GM18951 (cell line): ENCODE results near the gene TTBK1.
A peak's percentile ranks its signal among the peaks of the same experiment; 100 is the strongest.

Experiments used
- POLR2A ChIP-seq: IDR thresholded peaks from 4 replicates; pipeline ENCODE4 v1.6.1; 2011; ENCODE audit warnings: mild to moderate bottlenecking; ENCODE audit not compliant: insufficient read length, insufficient read depth; ENCODE audit errors: extremely low read depth
- in situ Hi-C: fragments of 300-500 bp; cut with MboI; formaldehyde crosslinking; loops from one replicate; pipeline ENCODE4 v1.12.0; 2022; ENCODE audit warnings: low sequenced_read_pairs, mixed read lengths, inconsistent platforms; ENCODE audit not compliant: unreplicated experiment

Gene TTBK1

DNA sequence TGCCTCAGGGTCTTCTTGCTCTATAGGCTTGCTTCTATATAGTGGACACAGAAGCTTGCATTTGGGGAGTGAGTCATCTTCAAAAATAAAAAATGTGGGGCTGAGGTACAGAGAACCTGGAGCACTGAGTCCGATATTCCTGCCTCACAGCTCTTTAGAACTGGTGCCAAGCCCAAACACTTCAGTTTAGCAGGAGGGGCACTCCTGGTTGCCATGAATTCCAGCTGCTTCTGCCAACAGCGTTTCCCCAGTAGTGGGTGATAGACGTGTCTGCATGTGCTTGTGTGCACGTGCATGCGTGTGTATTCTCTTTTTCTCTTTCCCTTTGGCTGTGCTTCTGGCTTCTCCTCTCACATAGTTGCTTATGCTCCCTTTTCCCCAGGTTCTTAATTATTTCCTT lies 25.9 kb upstream of the TTBK1 start:
- in situ Hi-C loops = no loop called here
- no peak for TF ChIP-seq POLR2A

DNA sequence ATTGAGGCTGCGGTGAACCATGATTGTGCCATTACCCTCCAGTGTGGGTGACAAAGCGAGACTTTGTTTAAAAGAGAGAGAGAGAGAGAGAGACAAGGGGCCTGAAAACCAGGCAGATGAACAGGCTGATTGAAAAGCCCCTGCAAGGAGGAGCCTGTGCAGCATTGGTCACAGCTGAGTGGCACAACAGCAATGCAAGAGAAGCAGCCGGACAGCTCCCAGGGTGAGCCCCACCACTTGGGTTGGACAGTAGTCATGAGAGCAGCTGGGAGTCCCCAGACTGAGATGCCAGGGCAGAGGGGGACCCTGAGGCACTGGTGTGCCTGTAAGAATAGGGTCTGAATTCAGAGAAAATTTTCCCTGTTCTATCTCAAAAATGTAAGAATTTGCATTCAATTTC lies 24.2 kb upstream of the TTBK1 start:
- in situ Hi-C loops = no loop called here
- peak; percentile 1 for TF ChIP-seq POLR2A

GRCh38 chr6:43219814-43220213 lies 23.5 kb upstream of the TTBK1 start:
- TF ChIP-seq POLR2A = no peak
- in situ Hi-C loops = no loop called here

DNA sequence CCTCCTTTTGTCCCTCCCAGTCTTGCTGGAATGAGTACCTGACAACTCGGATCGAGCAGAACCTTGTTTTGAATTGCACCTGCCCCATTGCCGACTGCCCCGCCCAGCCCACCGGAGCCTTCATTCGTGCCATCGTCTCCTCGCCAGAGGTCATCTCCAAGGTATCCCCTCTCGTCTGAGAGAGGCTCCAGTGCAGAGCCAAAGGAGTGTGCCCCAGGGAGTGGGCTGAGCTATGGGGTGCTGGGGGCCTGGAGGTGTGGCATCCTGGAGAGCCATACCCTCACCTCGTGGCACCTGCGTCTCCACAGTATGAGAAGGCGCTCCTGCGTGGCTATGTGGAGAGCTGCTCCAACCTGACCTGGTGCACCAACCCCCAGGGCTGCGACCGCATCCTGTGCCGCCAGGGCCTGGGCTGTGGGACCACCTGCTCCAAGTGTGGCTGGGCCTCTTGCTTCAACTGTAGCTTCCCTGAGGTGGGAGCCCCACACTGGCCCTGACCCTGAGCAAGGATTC lies 22.8 kb upstream of the TTBK1 start:
- TF ChIP-seq POLR2A = no peak
- in situ Hi-C loops = no loop called here

DNA sequence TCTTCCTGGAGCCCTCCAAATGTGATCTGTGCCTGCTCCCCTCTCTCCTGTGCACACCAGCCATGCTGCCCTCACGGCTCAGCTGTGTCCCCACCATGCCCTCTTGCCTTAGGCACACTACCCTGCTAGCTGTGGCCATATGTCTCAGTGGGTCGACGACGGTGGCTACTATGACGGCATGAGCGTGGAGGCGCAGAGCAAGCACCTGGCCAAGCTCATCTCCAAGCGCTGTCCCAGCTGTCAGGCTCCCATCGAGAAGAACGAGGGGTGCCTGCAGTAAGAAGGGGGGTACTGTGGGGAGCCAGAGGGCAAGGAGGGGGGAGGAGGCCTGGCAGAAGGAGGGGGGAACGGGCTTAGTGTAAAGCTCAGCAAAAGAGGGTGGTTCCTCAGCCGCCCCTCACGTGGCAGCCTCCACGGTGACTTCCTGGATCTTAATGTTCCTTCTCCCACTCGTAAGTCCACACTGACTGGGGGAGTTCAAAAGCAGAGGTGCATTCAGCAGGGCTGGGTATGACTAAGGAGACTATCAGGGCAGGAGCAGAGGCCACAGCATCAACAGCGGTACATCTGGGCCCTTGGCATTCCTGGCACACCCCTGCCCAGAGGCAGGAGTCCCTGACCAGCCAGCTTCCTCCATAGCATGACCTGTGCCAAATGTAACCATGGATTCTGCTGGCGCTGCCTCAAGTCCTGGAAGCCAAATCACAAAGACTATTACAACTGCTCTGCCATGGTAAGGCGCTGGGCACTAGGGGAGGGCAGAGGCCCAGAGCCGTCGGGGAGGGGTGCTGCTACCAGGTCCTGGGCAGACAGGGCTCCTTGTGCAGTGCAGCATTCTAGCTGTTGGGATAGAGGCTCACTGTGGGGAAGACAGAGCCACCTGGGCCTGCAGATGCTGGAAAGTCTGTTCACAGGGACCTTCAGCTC lies 22.0 kb upstream of the TTBK1 start:
- in situ Hi-C loops = no loop called here

DNA sequence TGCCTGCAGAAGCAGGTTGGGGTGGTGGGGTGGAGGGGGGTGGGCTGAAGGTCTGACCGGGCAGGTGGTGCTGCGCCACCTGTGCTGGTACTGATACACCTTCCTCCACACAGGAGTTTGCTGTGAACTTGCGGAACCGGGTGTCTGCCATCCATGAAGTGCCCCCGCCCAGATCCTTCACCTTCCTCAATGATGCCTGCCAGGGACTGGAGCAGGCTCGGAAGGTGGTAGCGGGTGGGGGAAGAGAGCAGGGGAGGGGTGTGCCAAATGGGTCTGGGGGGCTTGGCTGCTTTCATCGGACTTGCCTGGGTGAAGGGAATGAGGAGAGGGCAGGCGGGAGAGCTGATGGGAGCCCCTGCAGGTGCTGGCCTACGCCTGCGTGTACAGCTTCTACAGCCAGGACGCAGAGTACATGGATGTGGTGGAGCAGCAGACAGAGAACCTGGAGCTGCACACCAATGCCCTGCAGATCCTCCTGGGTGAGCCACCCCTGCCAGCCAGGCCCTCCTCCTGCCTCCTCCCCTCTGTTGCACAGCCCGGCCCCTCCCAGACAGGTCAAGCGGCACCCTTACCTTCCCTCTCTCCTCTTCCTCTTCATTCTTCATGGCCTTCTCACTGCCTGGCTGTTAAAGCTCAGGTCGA lies 20.7 kb upstream of the TTBK1 start:
- in situ Hi-C loops = no loop called here
- TF ChIP-seq POLR2A = no peak

More for the DNA sequence above, 22.0 kb upstream of the TTBK1 start:
- TF ChIP-seq POLR2A = no peak

DNA sequence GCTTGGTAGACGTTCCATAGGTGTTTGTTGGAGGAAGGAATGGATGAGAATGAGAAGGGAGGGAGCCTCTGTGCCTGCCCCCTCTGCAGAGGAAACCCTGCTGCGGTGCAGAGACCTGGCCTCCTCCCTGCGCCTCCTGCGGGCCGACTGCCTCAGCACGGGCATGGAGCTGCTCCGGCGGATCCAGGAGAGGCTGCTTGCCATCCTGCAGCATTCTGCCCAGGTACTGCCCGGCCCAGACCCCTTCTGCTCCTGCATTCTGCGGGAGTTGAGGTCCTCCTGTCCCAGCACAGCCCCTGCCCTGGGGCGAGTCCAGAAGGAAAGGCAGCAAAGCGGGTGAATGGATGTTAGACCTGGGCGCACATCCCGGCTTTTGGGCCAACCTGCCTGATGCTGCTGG lies 20.1 kb upstream of the TTBK1 start:
- in situ Hi-C loops = no loop called here
- TF ChIP-seq POLR2A = no peak

DNA sequence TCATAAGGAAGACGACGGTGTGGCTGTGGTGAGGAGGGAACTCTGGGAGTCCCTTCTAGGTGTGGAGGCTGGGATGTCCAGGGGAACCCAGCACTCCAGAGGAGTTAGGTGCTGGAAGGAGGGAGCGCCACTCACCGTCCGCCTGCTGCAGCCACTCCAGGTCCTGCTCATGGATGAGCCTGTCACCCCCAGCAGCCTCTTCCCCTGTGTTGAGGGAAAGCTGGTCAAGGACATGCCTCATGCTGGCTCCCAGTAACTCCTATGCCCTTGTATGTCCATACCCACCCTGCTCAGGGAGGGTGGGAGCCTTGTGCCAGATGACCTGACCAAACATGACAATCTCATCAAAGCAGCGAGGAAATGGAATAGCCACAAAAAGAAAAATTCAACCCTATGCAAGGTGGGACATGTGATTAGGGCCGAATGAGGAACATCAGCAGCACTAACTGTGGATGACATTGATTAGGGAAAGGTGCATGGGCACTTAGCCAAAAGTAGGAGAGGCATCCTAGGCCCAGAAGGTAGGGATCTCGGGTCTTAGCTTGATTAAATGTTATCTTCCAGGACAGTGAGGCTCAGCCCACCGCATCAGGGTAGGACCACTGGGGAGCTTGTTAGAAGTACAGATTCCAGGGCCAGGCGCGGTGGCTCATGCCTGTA lies 17.0 kb upstream of the TTBK1 start:
- no peak for TF ChIP-seq POLR2A
- in situ Hi-C loops = no loop called here

GRCh38 chr6:43228951-43229802 lies 14.1 kb upstream of the TTBK1 start, which contains the start of gene DNPH1:
Gene DNPH1, minus strand, starts transcription at chr6:43229481. Its CDS starts 25 bp downstream, at chr6:43229456.
- in situ Hi-C loops = no loop called here

GRCh38 chr6:43229803-43230620 lies 13.3 kb upstream of the TTBK1 start:
- TF ChIP-seq POLR2A = no peak
- in situ Hi-C loops = no loop called here

More at GRCh38 chr6:43228951-43229802, 14.1 kb upstream of the TTBK1 start, which contains the start of gene DNPH1:
- TF ChIP-seq POLR2A = peak; percentile 76

DNA sequence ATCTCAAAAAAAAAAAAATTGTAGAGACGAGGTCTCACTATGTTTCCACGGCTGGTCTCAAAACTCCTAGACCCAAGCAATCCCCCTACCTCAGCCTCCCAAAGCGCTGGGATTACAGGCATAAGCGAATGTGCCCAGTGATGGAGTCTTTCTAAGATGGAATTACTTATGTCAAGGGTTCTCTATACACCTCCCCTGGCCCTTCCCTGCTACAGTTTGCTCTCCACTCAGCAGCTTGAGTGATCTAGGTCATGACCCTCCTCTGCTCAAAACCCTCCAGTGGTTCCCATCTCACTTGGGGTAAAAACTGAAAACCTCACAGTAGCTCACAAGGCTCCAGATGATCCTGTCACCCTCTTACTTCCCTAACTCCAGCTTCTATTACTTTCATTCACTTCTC lies 12.2 kb upstream of the TTBK1 start:
- in situ Hi-C loops = no loop called here
- TF ChIP-seq POLR2A = no peak
